GM19372 (cell line): ENCODE data around the gene ANK3.

Experiments
- ATAC-seq: cut with Tn5 transposase; IDR thresholded peaks from one replicate; pipeline ENCODE4 v1.9.1; 2021; ENCODE audit warnings: mild to moderate bottlenecking, low read depth, moderate library complexity; ENCODE audit not compliant: unreplicated experiment

ANK3 gene

GRCh38 chr10:60414877-60415585, 25.4 kb upstream of the ANK3 start:
- no peak for ATAC-seq

DNA sequence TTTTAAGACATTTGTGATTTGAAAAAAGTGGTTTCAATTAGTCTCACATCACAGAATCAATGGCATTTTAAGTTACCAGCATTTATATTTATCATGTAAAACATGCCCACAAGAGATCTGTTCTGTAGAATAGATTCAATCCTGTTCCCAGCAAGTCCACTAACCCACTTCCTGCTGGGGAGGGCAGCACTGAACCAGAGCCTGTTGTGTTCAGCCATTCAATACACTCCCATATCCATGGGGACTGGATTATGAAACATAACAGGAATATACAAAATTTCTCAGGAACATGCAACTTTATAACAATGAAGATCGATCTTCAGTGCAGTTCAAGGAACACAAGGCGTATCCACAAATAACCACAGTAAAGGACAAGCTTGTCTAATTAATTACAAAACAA, 24.4 kb upstream of the ANK3 start:
- ATAC-seq, result no peak

DNA sequence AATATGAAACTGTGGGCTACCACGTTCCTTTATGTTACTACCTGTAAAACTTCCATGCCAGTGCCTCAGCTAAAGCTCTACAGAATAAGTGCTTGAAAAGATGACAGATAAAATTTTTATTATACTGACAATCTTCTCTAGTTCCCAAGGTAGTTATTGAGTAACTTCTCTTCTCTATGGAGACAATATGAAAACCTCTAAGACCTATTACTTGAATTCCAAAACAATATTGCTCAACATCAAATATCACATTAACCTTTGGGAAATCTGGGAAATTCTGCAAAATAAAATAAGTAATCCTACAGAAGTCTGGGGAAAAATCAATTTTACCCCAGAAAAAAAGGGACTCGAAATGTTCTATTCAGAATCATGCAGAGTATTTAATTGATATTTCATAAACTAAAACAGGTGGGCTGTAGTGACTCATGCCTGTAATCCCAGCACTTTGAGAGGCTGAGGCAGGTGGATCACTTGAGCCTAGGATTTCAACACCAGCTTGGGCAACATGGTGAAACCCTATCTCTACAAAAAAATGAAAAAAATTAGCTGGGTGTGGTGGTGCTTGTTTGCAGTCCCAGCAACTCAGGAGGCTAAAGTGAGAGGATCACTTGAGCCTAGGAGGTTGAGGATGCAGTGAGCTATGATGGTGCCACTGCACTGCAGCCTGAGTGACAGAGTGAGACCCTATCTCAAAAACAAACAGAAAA, 23.8 kb upstream of the ANK3 start:
- no peak for ATAC-seq

DNA sequence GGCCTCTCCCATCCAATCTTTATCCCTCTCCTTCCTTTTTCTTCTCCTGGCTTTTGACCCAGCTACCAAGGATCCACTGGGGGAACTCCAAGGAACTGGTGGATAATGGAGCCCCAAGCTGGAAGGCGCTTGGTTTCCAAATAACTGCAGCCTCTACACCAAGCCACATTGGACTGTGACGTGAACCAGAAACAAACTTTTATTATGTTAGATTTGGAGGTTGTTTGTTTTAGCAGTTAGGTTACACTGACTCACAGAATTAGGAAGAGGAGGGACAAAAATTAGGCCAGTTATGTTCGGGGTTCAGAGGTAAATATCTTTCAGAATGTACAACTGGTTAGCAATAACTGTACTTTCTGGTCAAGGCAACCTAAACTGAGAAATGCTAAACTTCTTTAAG, 21.3 kb upstream of the ANK3 start:
- no peak for ATAC-seq

- no peak for ATAC-seq
Observed at GRCh38 chr10:60409202-60409601, 19.5 kb upstream of the ANK3 start.

DNA sequence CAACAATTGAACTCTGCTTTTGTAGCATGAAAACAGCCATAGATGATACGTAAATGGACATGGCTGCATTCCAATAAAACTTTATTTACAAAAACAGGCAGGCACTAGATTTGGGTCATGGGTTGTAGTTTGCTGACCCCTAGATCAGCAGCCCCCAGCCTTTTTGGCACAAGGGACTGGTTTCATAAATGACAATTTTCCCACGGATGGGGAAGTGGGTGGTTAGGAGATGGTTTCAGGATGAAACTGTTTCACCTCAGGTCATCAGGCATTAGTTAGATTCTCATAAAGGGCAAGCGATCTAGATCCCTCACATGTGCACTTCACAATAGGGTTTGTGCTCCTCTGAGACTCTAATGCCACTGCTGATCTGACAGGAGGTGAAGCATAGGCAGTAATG, 16.5 kb upstream of the ANK3 start:
- no peak for ATAC-seq

DNA sequence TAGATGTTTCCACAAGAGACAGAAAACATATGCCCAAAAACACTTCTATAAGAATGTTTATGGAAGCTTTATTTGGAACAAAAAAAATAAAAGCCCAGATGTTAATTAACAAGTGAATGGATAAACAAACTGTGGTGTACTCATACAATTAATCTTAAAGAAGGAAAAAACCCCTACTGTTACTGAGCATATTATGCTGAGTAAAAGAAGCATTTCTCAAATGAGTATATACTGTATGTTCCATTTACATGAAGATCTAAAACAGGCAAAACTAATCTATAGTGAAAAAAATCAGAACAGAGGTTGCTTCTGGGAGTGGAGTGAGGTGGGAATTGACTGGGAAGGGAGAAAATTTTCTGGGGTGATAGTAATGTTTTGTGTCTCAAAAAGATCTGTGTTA, 15.5 kb upstream of the ANK3 start:
- ATAC-seq, result no peak

DNA sequence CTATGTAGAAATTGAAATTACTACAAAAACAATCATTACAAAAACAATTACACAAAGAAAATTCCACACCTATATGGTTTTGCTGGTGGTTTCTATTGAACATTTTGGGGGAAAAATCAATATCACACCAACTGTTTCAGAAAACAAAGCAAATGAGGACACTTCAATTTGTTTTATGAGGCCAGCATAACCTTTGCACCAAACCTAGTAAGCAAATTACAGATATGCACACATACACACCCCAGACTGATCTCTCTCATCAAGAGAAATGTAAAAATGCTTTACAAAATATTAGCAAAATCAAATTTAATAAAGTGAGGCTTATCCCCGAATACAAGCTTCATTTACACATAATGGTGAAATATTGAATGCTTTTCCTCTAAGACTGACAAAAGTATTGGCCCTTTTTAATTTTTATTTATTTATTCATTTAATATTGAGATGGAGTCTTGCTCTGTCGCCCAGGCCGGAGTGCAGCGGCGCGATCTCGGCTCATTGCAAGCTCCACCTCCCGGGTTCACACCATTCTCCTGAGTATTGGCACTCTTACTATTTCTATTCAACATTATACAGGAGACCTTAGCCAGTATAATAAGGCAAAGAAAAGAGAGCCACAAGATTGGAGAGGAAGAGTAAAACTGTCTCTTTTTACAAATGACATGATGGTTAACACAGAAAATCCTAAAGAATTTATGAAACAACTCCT, 13.6 kb upstream of the ANK3 start:
- ATAC-seq, result no peak

- no peak for ATAC-seq
Observed at GRCh38 chr10:60400366-60400765, 10.7 kb upstream of the ANK3 start.

DNA sequence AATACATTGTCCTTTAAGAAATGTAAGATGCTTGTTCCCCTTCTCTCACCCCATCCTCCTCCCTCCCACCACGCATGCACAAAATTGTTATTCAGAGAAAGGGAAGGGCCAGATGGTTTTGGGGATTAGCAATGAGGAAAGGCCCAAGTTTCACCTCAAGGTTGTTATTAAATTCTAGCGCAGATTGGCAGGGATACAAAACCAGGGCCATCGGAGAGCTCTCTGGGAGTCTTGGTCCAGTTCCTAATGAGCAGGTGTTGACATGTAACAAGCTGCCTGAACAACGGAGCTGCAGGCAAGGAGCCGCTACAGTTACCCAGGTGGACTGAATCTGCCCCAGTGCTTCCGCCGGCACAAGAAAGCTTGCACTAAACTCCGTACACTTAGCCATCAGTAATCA, 9.7 kb upstream of the ANK3 start:
- no peak for ATAC-seq

DNA sequence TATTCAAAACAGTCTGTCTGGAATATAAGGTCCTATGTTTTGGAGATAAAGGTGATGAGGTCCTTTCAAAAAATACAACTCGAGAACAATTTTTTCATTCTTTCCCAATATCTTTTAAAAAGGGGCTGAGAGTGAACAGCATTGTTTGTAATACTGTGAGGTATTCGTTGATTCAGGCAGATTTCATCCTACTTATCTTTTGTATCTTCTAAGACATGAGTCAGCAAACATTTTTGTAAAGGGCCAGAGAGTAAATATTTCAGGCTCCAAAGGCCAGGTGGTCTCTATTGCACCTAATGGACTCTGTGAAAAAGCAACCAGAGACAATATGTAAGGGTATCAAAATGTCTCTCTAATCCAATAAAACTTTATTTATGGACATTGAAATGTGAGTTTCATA, 8.1 kb upstream of the ANK3 start:
- ATAC-seq, result no peak

- no peak for ATAC-seq
Observed at GRCh38 chr10:60396766-60397165, 7.1 kb upstream of the ANK3 start.

- no peak for ATAC-seq
Observed at GRCh38 chr10:60395711-60396110, 6.0 kb upstream of the ANK3 start.

DNA sequence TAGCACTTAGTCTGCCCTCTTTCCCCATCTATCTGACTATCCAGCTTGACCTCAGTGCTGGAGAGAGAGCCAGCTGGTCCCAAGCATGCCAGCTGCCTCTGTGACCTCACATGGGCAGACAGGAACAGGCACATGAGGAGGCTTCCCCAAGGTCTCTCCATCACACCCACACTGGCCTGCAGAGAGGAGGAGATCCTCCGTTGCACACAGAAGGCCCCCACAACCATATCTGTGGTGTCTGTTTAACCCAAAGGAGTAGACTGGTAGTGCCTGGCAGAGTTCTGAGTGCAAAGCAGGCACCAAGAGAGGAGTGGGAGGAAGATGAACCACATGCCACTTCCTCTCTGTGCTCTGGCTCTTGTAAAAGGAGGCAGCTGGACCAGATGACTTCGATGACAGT, 4.8 kb upstream of the ANK3 start:
- no peak for ATAC-seq

- no peak for ATAC-seq
Observed at GRCh38 chr10:60390224-60390626, 550 bp upstream of the ANK3 start.

DNA sequence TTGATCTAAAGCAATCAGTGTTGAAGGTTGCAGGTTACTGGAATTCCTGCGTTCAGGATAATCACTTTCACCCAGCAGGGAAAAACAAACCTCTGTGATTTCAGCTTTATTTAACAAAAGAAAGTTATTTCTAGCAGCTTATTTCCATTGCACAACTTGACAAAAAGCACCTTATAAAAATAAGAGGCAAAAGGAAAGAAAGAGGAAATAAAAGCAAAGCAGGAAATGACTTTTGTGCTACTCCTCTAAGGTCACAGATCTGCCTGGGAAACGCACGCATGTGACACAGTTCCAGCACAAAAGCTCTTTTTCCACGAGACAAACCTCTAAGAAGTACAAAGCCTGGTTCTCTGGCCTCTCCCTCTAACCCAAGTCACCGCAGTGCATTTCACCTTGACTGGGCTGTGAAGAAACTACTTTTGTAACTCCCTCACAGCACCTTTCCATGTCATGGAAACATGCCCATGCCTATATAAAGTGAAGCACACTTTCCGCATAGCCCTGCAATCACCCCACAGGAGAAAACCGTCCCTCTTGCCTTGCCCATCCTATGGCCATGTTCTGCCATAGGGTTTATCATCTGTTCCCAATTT, 870 bp downstream of the ANK3 start:
- no peak for ATAC-seq

DNA sequence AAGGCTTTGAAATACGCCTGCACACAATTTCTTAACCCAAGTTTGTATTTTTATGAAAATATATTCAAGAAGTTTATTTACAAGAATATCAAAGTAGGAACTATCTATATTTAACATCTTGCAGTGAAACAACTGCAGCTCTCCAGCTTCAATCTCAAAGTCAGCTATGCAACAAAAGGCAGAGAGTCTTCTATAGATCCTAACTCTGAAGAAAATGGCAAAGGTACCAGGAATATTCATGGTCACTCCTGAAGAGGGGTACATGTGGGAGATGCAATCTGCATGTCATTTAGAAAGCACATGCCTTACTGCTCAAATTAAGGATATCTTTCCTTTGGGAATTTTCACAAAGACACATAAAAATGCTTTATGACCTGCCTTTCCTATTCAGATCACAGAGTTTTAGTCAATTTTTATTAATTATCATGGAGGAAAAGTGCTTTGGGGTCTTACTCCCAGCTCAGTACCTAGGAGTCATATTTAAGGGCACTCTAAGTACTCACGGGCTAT, 1.5 kb downstream of the ANK3 start:
- ATAC-seq, result no peak

DNA sequence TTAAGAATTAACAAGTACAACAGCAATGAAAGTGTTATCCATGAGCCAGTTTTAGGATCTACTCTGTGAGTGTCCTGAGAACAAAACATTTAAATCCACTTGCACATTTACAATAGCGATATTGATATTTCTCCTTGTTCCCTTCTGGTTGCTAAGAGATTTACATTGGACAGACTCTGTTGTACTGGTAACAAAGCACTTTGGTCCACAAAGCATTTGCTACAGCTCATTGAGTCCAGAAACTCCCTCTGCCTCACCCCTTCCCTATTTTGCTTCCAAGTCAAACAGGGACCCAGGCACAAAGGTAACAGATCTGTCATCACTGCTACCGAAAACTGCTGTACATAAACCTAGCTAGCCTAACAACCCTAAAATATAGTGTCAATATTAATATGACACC, 2.1 kb downstream of the ANK3 start:
- no peak for ATAC-seq

GRCh38 chr10:60385399-60385738, 4.3 kb downstream of the ANK3 start:
- no peak for ATAC-seq

DNA sequence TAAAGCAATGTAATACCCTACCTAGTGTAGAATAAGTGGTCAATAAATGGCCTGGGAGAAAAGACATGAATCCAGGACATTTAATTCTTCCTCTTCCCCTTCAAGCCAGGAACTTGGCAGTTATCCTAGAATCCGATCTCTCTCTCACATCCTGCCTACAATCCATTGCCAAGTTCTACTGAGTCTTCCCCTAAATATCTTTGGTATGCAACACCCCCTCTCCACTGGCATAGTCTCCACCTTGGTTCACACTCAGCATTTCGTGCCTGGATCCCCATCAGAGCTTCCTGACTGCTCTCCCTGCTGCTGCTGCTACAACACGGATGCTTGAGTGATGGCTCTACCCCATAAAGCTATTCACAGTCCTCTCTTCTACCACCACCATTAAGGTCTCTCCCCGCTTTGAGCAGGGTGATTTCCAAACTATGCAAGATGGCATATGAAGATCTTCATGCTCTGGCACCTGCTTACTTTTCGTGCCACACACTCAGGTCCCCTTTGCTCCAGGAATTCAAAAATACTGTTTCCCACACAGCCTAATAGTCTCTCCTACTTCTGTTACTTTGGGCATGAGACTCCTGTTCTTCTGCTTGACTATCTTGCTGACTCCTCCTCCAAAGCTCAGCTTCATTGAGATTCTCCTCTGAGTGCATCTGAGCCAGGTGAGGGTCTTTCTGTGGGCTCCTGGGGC, 4.8 kb downstream of the ANK3 start:
- no peak for ATAC-seq

DNA sequence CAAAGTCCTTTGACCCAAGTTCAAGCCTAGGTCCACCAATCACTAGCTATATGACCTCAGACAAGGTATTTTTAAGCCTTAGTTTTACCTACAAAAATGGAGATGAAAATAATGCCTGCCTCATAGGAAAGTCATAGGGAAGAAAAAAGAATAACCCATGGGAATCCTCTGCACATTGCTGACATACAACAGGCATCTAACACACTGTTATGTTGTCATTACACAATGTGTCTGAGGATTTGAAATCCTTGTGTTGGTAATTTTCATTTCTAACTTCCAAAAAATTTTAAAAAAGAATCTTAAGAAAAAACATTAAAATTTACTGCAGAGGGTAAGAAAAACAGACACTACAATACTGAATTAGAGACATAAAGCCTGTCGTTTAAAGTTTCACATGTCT, 5.7 kb downstream of the ANK3 start:
- ATAC-seq, result no peak
